DOHH2 (cell line): ENCODE measurements around the gene TRAF6.

Experiments used
- H3F3A ChIP-seq: fragments of 200-600 bp; sonication (generic), shearing (Covaris generic); 2 replicates; pipeline ENCODE4 v1.6.0; 2016; ENCODE audit warnings: antibody characterized with exemption, mild to moderate bottlenecking; ENCODE audit not compliant: control insufficient read depth, insufficient read depth
- H3K27ac ChIP-seq: fragments of 200-600 bp; sonication (generic); 2 replicates; pipeline ENCODE4 v1.5.1; 2014; ENCODE audit warnings: low read depth, mild to moderate bottlenecking, low read length, moderate library complexity
- H3K27me3 ChIP-seq: fragments of 200-600 bp; sonication (generic); 2 replicates; pipeline ENCODE4 v1.6.1; 2014; ENCODE audit warnings: mild to moderate bottlenecking, low read length, mixed read lengths; ENCODE audit not compliant: control insufficient read depth
- H3K36me3 ChIP-seq: fragments of 200-600 bp; sonication (generic); 2 replicates; pipeline ENCODE4 v1.6.1; 2014; ENCODE audit warnings: mild to moderate bottlenecking, low read length, moderate library complexity, mixed read lengths; ENCODE audit not compliant: control insufficient read depth
- H3K4me1 ChIP-seq: fragments of 200-600 bp; sonication (generic); 2 replicates; pipeline ENCODE4 v1.6.1; 2014; ENCODE audit warnings: mild to moderate bottlenecking, low read length, mixed read lengths; ENCODE audit not compliant: control insufficient read depth
- H3K4me2 ChIP-seq: fragments of 200-600 bp; sonication (generic); 2 replicates; pipeline ENCODE4 v1.6.0; 2014; ENCODE audit warnings: mild to moderate bottlenecking, low read length, moderate library complexity
- H3K4me3 ChIP-seq: fragments of 200-600 bp; sonication (generic); 2 replicates; pipeline ENCODE4 v1.5.1; 2014; ENCODE audit warnings: mild to moderate bottlenecking, low read length, mixed read lengths
- H3K79me2 ChIP-seq: fragments of 200-600 bp; sonication (generic); 2 replicates; pipeline ENCODE4 v1.6.1; 2014; ENCODE audit warnings: mild to moderate bottlenecking, low read length, mixed read lengths; ENCODE audit not compliant: control insufficient read depth
- H3K9me2 ChIP-seq: fragments of 200-600 bp; sonication (generic); replicated peaks from 2 replicates; pipeline ENCODE4 v1.6.1; 2014; ENCODE audit warnings: mild to moderate bottlenecking, low read length, mixed read lengths; ENCODE audit not compliant: control insufficient read depth
- H3K9me3 ChIP-seq: fragments of 200-600 bp; sonication (generic); 2 replicates; pipeline ENCODE4 v1.6.1; 2014; ENCODE audit warnings: antibody characterized with exemption, low read length, mixed read lengths; ENCODE audit not compliant: control insufficient read depth, insufficient read depth
- H4K20me1 ChIP-seq: fragments of 200-600 bp; sonication (generic); 2 replicates; pipeline ENCODE4 v1.6.0; 2014; ENCODE audit warnings: low read depth, mild to moderate bottlenecking, antibody characterized with exemption, low read length, moderate library complexity; ENCODE audit not compliant: control insufficient read depth, insufficient read depth
- EZH2phosphoT487 ChIP-seq: fragments of 200-600 bp; sonication (generic); IDR thresholded peaks from 2 replicates; pipeline ENCODE4 v1.6.1; 2017; ENCODE audit warnings: borderline replicate concordance, mild to moderate bottlenecking, antibody characterized with exemption, low read length, moderate library complexity, mixed read lengths
- TF ChIP-seq, protein P1 (sequence below): fragments of 200-600 bp; sonication (generic); IDR thresholded peaks from one replicate; pipeline ENCODE4 v1.5.1; 2014; ENCODE audit warnings: antibody characterized with exemption, mild to moderate bottlenecking, low read depth, low read length; ENCODE audit not compliant: poor library complexity, severe bottlenecking

The TRAF6 gene

DNA sequence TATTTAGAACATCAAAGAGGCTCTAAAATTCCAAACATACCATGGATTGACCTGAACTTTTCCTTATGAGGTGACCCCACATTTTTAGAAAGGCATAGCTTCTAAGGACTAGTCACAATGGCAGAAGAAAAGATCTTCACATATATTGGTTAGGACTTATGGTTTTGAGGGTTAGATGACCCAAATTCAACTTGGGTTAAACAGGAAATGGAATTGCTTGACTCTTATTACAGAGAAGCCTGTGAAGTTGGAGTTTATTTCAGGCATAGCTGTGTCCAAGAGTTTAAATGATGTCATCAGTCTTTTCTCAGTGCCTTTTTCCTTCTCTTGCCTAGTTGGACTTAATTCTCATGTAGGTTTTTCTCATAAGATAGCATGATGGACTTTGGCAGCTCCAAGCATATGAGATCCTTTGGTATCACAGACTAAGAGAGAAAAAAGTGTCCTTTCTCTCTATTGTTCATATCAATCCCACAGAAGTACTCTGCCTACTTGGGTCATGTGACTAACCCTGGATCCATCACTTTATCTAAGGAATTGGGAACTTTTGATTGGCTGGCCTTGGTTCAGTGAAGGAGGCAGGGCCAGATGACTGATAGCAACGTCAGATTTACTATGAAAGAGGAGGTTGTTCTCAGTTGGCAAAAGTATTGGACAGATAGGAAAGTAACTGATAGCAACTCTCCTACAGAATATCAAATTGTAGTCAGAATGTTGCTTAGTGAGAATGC, 40.5 kb upstream of the TRAF6 start:
- no peak overlapping the region for H3K4me3 ChIP-seq
- H3K4me2 ChIP-seq = no peak overlapping the region
- H3F3A ChIP-seq = no peaks in the 10 kb centered on the region
- no peak overlapping the region for H3K27ac ChIP-seq
- H3K36me3 ChIP-seq = no peaks in the 10 kb centered on the region
- no peaks in the 10 kb centered on the region for H3K79me2 ChIP-seq
- no peaks in the 10 kb centered on the region for H3K9me3 ChIP-seq
- H3K4me1 ChIP-seq = no peaks in the 10 kb centered on the region
- TF ChIP-seq, protein P1, sequence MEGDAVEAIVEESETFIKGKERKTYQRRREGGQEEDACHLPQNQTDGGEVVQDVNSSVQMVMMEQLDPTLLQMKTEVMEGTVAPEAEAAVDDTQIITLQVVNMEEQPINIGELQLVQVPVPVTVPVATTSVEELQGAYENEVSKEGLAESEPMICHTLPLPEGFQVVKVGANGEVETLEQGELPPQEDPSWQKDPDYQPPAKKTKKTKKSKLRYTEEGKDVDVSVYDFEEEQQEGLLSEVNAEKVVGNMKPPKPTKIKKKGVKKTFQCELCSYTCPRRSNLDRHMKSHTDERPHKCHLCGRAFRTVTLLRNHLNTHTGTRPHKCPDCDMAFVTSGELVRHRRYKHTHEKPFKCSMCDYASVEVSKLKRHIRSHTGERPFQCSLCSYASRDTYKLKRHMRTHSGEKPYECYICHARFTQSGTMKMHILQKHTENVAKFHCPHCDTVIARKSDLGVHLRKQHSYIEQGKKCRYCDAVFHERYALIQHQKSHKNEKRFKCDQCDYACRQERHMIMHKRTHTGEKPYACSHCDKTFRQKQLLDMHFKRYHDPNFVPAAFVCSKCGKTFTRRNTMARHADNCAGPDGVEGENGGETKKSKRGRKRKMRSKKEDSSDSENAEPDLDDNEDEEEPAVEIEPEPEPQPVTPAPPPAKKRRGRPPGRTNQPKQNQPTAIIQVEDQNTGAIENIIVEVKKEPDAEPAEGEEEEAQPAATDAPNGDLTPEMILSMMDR = no peak
- TF ChIP-seq EZH2phosphoT487 = no peak
- no peaks in the 10 kb centered on the region for H3K9me2 ChIP-seq
- no peaks in the 10 kb centered on the region for H4K20me1 ChIP-seq
- H3K27me3 ChIP-seq = no peaks in the 10 kb centered on the region

DNA sequence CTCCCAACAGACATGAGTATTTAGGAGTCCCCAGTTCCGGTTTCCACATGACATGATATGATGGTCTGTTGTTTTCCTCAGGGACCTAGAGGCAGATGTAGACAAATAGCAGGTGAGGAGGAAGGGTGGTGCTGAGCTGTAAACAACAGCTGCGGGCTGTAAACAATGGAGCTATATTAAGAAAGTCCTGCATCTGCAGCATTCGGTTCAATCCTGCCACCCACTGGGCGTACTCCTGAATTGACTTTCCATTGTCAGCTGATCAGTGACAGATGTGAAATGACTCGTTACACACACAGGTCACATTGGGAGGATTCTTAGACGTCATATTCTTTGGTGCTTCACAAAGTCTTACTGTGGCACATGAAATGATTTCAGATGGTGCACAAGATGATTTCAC, 30.9 kb upstream of the TRAF6 start:
- Histone ChIP-seq H3K36me3 (no peaks in the 10 kb centered on the region), H3K4me2 (no peak overlapping the region), H3K27me3 (no peaks in the 10 kb centered on the region), H3K9me3 (no peaks in the 10 kb centered on the region), H4K20me1 (no peaks in the 10 kb centered on the region), H3F3A (no peaks in the 10 kb centered on the region), H3K4me1 (no peaks in the 10 kb centered on the region), H3K4me3 (no peak overlapping the region), H3K9me2 (no peaks in the 10 kb centered on the region), H3K79me2 (no peaks in the 10 kb centered on the region), H3K27ac (no peak overlapping the region)
- TF ChIP-seq, protein P1 = no peak
- TF ChIP-seq EZH2phosphoT487 = no peak

DNA sequence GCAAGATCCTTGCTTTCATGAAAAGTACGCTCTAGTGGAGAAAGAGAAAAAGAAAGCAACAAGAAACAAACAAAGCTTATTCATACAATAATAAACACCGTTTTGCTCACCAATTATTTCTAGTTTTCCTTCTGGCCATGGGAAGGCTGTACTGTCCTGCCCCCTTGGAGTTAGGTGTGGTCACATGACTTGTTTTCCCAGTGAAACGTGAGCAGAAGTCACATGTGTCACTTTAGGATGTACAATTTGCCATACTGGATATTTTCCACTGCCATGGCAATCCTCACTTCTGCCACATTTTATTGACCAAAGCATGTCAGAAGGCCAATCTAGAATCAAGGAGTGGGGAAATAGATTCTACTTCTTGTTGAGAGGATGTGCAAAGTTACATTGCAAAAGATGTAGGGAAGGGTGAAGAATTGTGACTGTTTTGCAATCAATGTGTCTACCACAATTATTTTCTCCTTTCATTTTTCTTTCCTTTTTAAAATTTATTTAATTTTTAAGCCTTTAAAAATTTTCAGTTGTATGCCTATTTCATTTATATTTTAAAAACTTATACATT, 24.3 kb upstream of the TRAF6 start:
- H3K4me3 ChIP-seq = no peak overlapping the region
- H3K27ac ChIP-seq = no peak overlapping the region
- H3K27me3 ChIP-seq = no peaks in the 10 kb centered on the region
- no peaks in the 10 kb centered on the region for H3K9me2 ChIP-seq
- no peaks in the 10 kb centered on the region for H3K36me3 ChIP-seq
- TF ChIP-seq EZH2phosphoT487 = no peak
- TF ChIP-seq, protein P1 = no peak
- H3K4me1 ChIP-seq = no peaks in the 10 kb centered on the region
- H4K20me1 ChIP-seq = no peaks in the 10 kb centered on the region
- no peaks in the 10 kb centered on the region for H3K79me2 ChIP-seq
- H3K4me2 ChIP-seq = no peak overlapping the region
- no peaks in the 10 kb centered on the region for H3F3A ChIP-seq
- no peaks in the 10 kb centered on the region for H3K9me3 ChIP-seq
